Fibroblast of mammary gland (primary cell): ENCODE data around the gene PILRB.
"Not testable (repeated sequence)": the region's sequence is repeated elsewhere in the genome, so short reads cannot be mapped to it uniquely, and the experiment has no call there.

Source experiments
- DNase-seq: peaks from one replicate; pipeline ENCODE4 v3.0.0-alpha.2; 2010; ENCODE audit warnings: low read depth
- H3K4me3 ChIP-seq: 2 replicates; pipeline ENCODE4 v1.5.1; 2011; ENCODE audit warnings: low read depth, mild to moderate bottlenecking, low read length, moderate library complexity; ENCODE audit not compliant: control insufficient read depth
- TF ChIP-seq, protein P1 (sequence below): conservative IDR thresholded peaks from 2 replicates; pipeline ENCODE4 v1.5.1; 2011; ENCODE audit warnings: low read depth, low read length, inconsistent platforms; ENCODE audit not compliant: control insufficient read depth, insufficient read depth

Gene PILRB

DNA sequence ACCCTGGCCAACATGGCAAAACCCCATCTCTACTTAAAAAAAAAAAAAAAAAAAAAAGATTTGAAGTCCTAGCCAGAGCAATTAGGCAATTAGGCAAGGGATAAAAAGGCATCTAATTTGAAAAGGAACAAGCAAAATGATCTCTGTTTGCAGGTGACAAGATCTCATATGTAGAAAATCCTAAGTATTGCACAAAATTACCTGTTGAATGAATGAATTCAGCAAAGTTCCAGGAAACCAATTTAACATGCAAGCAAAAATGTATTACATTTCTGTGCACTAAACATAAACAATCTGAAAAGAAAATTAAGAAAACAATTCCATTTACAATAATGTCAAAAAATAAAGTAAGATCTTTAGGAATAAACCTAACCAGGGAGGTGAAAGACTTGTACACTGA, 5.2 kb downstream of the PILRB start:
- no peak overlapping the region for H3K4me3 ChIP-seq
- TF ChIP-seq, protein P1, sequence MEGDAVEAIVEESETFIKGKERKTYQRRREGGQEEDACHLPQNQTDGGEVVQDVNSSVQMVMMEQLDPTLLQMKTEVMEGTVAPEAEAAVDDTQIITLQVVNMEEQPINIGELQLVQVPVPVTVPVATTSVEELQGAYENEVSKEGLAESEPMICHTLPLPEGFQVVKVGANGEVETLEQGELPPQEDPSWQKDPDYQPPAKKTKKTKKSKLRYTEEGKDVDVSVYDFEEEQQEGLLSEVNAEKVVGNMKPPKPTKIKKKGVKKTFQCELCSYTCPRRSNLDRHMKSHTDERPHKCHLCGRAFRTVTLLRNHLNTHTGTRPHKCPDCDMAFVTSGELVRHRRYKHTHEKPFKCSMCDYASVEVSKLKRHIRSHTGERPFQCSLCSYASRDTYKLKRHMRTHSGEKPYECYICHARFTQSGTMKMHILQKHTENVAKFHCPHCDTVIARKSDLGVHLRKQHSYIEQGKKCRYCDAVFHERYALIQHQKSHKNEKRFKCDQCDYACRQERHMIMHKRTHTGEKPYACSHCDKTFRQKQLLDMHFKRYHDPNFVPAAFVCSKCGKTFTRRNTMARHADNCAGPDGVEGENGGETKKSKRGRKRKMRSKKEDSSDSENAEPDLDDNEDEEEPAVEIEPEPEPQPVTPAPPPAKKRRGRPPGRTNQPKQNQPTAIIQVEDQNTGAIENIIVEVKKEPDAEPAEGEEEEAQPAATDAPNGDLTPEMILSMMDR, result no peak
- DNase-seq, result no peak

DNA sequence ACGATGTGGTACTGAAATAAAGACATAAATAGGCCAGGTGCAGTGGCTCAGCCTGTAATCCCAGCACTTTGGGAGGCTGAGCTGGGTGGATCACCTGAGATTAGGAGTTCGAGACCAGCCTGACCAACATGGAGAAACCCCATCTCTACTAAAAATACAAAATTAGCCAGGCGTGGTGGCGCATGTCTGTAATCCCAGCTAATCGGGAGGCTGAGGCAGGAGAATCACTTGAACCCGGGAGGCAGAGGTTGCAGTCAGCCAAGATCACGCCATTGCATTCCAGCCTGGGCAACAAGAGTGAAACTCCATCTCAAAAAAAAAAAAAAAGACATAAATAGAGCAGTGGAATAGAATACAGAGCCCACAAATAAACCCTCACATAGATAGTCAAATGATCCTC, 5.9 kb downstream of the PILRB start:
- not testable (repeated sequence) for H3K4me3 ChIP-seq, DNase-seq

- no peak overlapping the region for H3K4me3 ChIP-seq
- no peak for DNase-seq
- TF ChIP-seq, protein P1, result no peak
Observed at GRCh38 chr7:100364480-100364879, 6.6 kb downstream of the PILRB start.

DNA sequence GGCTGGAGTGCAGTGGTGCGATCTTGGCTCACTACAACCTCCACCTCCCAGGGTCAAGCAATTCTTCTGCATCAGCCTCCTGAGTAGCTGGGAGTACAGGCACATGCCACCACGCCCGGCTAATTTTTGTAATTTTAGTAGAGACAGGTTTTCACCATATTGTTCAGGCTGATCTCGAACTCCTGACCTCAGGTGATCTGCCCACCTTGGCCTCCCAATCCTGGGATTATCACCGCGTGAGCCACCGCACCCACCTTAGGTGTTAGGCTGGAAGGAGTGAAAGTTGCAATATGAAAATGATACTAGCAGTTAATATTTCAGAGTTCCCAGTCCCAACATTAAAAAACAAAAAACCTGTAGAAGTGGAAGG, 8.1 kb downstream of the PILRB start:
- H3K4me3 ChIP-seq, result not testable (repeated sequence)

DNA sequence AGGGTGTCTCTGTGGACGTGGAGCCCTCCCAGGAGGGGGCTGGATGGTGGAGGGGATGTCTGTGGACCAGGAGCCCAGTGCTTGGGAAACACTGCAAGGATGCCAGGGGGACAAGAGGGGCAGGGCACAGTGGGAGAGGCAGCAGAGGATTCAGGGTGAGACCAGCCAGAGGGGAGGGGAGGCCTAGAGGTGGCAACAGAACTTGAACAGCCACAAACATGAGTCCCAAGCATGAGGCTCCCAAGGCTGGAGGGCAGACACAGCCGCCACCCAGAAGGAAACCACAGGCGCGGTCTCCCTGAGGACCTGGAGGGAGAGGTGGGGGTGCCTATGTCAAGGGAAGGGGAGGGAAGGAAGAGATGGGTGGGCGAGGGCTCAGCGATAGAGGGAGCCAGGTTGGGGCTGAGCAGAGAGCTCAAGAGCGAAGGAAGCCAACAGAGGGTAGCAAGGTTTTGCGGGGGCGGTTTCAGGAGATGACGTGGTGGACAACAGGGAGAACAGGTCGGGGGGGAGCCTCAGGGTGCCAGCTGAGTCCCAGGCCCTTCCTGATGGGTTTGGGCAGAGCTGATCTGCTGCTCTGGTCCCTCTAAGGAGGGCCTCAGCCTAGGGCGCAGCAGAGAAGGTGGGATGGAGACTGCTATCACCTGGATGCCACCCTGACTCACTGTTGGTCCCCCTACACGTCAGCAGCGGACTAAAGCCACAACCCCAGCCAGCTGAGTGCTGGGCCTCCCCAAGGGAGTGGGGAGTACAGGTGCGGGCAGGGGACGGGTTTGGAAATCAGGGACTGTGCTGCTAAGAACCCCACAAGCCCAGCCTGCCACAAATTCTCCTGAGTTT, 8.7 kb downstream of the PILRB start:
- DNase-seq, result no peak
- H3K4me3 ChIP-seq, result no peak overlapping the region
- TF ChIP-seq, protein P1, result no peak

More for the DNA sequence above, 8.1 kb downstream of the PILRB start:
- not testable (repeated sequence) for DNase-seq

DNA sequence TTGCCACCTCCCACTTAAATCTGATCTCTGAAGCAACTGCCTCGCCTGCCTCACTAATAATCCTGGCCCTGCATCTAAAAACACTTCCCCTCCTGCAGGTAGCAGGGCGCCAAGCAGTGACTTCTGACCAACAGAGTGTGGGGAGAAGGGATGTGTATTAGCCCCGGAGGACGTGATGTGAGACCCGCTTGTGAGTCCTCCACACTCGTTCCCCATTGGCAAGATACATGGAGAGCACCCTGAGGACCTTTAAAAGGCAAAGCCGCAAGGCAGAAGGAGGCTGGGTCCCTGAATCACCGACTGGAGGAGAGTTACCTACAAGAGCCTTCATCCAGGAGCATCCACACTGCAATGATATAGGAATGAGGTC, 9.3 kb downstream of the PILRB start:
- no peak for DNase-seq
- H3K4me3 ChIP-seq, result no peak overlapping the region
- TF ChIP-seq, protein P1, result no peak

DNA sequence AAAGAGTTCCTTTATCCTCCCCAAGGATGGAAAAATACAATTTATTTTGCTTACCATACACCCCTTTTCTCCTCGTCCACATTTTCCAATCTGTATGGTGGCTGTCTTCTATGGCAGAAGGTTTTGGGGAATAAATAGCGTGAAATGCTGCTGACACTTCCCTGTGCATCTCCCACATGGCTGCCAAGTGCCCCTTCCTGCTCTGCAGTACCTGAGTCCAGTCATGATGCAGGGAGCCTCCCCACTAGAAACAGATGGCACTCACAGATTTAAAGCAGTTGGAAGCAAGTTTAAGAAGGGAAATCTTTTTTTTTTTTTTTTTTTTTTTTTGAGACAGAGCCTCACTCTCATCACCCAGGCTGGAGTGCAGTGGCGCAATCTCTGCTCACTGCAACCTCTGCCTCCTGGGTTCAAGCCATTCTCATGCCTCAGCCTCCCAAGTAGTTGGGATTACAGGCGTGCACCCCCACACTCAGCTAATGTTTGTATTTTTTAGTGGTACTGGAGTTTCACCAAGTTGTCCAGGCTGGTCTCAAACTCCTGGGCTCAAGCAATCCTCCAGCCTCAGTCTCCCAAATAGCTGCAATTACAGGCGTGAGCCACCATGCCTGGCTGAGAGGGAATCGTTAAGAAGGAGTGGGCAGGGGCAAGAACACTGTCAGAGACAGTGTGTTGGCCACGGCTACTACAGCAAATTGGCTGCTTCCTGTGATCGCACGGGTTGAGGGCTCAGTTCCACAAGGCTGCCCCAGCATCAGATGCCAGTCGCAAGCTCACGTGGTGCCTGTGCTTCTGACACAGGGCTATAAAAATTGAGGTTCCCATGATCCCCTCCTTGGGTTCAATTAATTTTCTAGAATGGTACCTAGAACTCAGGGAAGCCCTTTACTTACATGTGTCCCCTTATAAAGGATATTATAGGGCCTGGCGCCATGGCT, 10.0 kb downstream of the PILRB start:
- no peak overlapping the region for H3K4me3 ChIP-seq
- TF ChIP-seq, protein P1, result no peak
- DNase-seq, result no peak
